ENCODE results near the gene PPM1H.
A peak's percentile ranks its signal among the peaks of the same experiment; 100 is the strongest.

The PPM1H gene

GRCh38 chr12:62873116-62873825, 61.7 kb downstream of the PPM1H start:
- DNase-seq (ENCODE audit: low read depth), result no peak

GRCh38 chr12:62868820-62869219, 66.1 kb downstream of the PPM1H start:
- no peak for DNase-seq (ENCODE audit: low read depth)

- DNase-seq (ENCODE audit: low read depth), result no peak
These were observed 68.4 kb downstream of the PPM1H start for GRCh38 chr12:62866451-62867082.

- DNase-seq (ENCODE audit: low read depth), result peak; percentile 25
These were observed 69.0 kb downstream of the PPM1H start for GRCh38 chr12:62865937-62866336.

GRCh38 chr12:62865065-62865464, 69.9 kb downstream of the PPM1H start:
- peak; percentile 38 for DNase-seq (ENCODE audit: low read depth)

- DNase-seq (ENCODE audit: low read depth), result peak; percentile 25
These were observed 72.6 kb downstream of the PPM1H start for GRCh38 chr12:62862259-62862881.

- no peak for DNase-seq (ENCODE audit: low read depth)
These were observed 73.4 kb downstream of the PPM1H start for GRCh38 chr12:62861586-62861985.

GRCh38 chr12:62860501-62861411, 74.2 kb downstream of the PPM1H start:
- no peak for DNase-seq (ENCODE audit: low read depth)

GRCh38 chr12:62860020-62860419, 74.9 kb downstream of the PPM1H start:
- DNase-seq (ENCODE audit: low read depth), result no peak

- DNase-seq (ENCODE audit: low read depth), result no peak
These were observed 75.6 kb downstream of the PPM1H start for GRCh38 chr12:62859321-62859737.

- DNase-seq (ENCODE audit: low read depth), result no peak
These were observed 78.5 kb downstream of the PPM1H start for GRCh38 chr12:62856454-62856853.

GRCh38 chr12:62854024-62854423, 80.9 kb downstream of the PPM1H start:
- no peak for DNase-seq (ENCODE audit: low read depth)

GRCh38 chr12:62849398-62849797, 85.6 kb downstream of the PPM1H start:
- no peak for DNase-seq (ENCODE audit: low read depth)

GRCh38 chr12:62848418-62848817, 86.5 kb downstream of the PPM1H start:
- peak; percentile 68 for DNase-seq (ENCODE audit: low read depth)

- no peak for DNase-seq (ENCODE audit: low read depth)
These were observed 87.2 kb downstream of the PPM1H start for GRCh38 chr12:62847709-62848108.

GRCh38 chr12:62846491-62846890, 88.5 kb downstream of the PPM1H start:
- no peak for DNase-seq (ENCODE audit: low read depth)

GRCh38 chr12:62844915-62845314, 90.0 kb downstream of the PPM1H start:
- DNase-seq (ENCODE audit: low read depth), result no peak

GRCh38 chr12:62843716-62844115, 91.2 kb downstream of the PPM1H start:
- DNase-seq (ENCODE audit: low read depth), result no peak

GRCh38 chr12:62841846-62842245, 93.1 kb downstream of the PPM1H start:
- no peak for DNase-seq (ENCODE audit: low read depth)

GRCh38 chr12:62840806-62841205, 94.1 kb downstream of the PPM1H start:
- DNase-seq (ENCODE audit: low read depth), result no peak

GRCh38 chr12:62839869-62840660, 94.9 kb downstream of the PPM1H start:
- no peak for DNase-seq (ENCODE audit: low read depth)

Measured in stromal cell of bone marrow (primary cell).